Stimulated activated naive CD4-positive, alpha-beta T cell (primary cell): ENCODE results near the gene WBP4.
"Not testable (repeated sequence)": the region's sequence is repeated elsewhere in the genome, so short reads cannot be mapped to it uniquely, and the experiment has no call there.

Experiments used
- DNase-seq, 6 experiments: peaks; one replicate each; lab custom pipeline; 2025; lab: John Stamatoyannopoulos, UW

WBP4 gene

DNA sequence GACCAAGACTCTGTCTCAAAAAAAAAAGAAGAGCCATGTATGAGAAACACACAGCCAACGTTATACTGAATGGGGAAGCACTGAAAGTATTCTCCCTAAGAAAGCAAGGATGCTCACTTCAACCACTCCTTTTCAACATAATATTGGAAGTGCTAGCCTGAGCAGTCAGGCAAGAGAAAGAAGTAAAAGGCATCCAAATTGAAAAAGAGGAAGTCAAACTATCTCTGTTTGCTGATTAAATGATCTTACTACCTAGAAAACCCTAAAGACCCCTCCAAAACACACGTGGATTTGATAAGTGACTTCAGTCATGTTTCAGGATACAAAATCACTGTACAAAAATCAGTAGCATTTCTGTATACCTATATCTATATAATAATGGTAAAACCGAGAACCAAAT is 16.2 kb downstream of the WBP4 start:
- DNase-seq: no peak

DNA sequence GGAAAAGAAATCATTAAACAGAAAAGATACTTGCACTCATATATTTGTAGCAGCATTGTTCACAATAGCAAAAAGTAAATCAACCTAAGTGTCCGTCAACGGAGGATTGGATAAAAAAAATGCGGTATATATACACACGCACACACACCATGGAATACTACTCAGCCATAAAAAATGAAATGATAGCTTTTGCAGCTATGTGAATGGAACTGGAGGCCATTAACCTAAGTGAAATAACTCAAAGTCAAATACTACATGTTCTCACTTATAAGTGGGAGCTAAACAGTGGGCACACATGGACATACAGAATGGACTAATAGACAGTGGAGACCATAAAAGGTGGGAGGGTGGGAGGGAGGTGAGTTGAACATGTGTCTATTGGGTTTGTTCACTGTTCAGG is 18.4 kb downstream of the WBP4 start:
- no peak for DNase-seq

GRCh38 chr13:41085961-41086585 is 24.8 kb downstream of the WBP4 start:
- no peak for DNase-seq

DNA sequence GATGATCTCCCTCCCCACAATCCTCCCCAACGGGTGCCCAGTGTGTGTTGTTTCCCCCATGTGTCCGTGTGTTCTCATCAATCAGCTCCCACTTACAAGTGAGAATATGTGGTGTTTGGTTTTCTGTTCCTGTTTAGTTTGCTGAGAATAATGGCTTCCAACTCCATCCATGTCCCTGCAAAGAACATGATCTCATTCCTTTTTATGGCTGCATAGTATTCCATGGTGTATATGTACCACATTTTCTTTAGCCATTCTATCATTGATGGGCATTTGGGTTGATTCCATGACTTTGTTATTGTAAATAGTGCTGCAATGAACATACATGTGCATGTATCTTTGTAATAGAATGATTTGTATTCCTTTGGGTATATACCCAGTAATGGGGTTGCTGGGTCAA is 34.4 kb downstream of the WBP4 start:
- not testable (repeated sequence) for DNase-seq

GRCh38 chr13:41098761-41099160 is 37.5 kb downstream of the WBP4 start:
- no peak for DNase-seq

- no peak for DNase-seq
Observed at GRCh38 chr13:41099986-41100385, 38.7 kb downstream of the WBP4 start.

GRCh38 chr13:41107104-41107571 is 45.8 kb downstream of the WBP4 start:
- no peak for DNase-seq

- no peak for DNase-seq
Observed at GRCh38 chr13:41107584-41108014, 46.3 kb downstream of the WBP4 start.

DNA sequence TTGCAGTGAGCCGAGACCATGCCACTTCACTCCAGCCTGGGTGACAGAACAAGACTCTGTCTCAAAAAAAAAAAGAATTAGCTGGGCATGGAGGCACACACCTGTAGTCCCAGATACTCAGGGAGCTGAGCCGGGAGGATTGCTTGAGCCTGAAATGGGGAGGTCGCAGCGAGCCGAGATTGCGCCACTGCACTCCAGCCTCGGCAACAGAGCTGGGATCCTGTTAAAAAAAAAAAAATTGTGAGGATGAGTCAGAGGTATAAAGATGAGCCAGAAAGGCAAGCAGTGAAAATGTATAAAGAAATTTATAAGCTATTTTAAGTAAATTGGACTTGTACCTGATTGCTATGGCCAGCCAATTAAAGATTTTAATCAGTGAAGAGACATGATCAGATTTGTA is 50.1 kb downstream of the WBP4 start:
- no peak for DNase-seq

DNA sequence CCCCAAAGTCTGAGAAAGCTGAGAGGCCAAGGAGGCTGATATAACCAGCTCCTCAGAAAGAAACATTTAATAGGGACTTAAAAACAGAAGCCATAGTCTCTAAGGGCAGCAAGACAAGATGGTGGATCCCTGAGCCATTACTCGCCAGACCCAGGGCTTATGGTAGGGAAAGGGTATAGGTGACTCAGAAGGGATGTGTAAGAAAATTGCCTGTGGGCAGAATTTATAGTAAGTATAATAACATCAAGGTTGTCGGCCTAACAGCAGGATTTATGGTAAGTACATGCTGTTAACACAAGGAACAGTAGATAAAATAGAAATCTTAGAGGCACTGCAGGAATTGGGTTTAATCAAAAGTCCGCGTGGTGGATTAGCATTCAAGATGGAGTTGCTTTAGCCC is 56.6 kb downstream of the WBP4 start:
- DNase-seq: no peak

GRCh38 chr13:41122838-41123237 is 61.5 kb downstream of the WBP4 start:
- peak in 3 of 6 experiments; percentile 19 to 37 (median 31) for DNase-seq

GRCh38 chr13:41127701-41128100 is 66.4 kb downstream of the WBP4 start:
- no peak for DNase-seq

DNA sequence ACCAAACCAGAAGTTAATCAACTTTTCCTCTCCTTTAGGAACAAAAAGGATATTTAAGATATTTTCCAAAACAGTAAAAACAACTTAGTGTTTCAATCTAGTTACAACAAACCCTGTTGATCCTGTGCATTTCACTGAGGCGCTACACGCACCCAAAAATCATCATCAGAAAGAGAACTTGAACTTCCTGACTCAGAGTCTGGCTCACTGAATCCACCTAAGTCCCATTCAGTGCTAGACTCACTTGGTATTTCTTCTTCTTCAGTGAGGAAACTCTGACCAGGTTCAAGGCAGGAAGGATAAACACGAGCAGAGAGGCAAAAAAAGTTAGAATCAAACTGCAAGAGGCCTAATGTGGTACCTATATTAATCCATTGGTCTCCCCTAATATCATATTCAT is 69.0 kb downstream of the WBP4 start:
- DNase-seq: peak in 1 of 6 experiments; percentile 24

DNA sequence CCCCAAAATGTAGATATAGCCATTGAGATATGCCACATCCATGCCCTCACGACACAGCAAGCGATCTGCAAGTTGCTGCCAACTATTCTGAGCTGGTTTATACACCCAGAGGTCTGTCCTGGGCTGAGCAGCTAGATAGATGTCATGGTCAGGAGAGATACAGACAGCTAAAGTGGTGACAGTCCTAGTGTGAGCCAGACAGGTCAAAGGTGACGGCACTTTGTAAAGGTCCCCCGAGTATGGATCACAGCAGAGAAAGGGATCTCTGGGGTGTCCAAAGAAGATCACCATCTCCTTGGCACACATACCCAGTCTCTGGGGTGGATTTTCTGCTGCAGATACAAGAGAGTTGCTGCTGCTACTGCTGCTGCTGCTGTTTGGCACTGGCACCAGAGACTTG is 69.9 kb downstream of the WBP4 start:
- DNase-seq: not testable (repeated sequence)

- not testable (repeated sequence) for DNase-seq
Observed at GRCh38 chr13:41131660-41132511, 70.6 kb downstream of the WBP4 start.

GRCh38 chr13:41132512-41133152 is 71.3 kb downstream of the WBP4 start, which contains the start of gene KBTBD6:
Gene KBTBD6 (minus strand): TSS chr13:41132802. CDS start chr13:41132511, 291 bp downstream.
- DNase-seq: peak; percentile 79 to 90 (median 85)
